Esophagus muscularis mucosa (tissue), 4 donors: ENCODE data around the gene PILRB. TPM values are rescaled to one million over a fixed set of nuclear protein-coding genes. Genes with fewer than 3 reads are reported as not detected.

Source experiments
- DNase-seq: peaks from one replicate; pipeline ENCODE4 v3.0.0-alpha.2; 2017; ENCODE audit errors: extremely low spot score
- H3K27ac ChIP-seq, 4 donors: fragments of 200-600 bp; sonication (generic); replicated peaks in 1 of 4; 1 replicate in 3 of 4; 2 replicates in 1 of 4; pipeline ENCODE4 v1.5.1; 2016 to 2019; ENCODE audit warnings: mild to moderate bottlenecking in 1 of 4
- H3K27me3 ChIP-seq, 4 donors: fragments of 200-600 bp; sonication (generic); one replicate each; pipeline versions ENCODE4 v1.5.1 to v1.6.0; 2016 to 2019
- H3K36me3 ChIP-seq, 4 donors: fragments of 200-600 bp; sonication (generic); one replicate each; pipeline ENCODE4 v1.5.1; 2016 to 2019
- H3K4me1 ChIP-seq, 4 donors: fragments of 200-600 bp; sonication (generic); one replicate each; pipeline ENCODE4 v1.5.1; 2016 to 2019
- H3K4me3 ChIP-seq, 4 donors: fragments of 200-600 bp; sonication (generic); 1 replicate in 2 of 4; 2 replicates in 2 of 4; pipeline ENCODE4 v1.5.1; 2016 to 2019; ENCODE audit warnings: mild to moderate bottlenecking in 4 of 4, moderate library complexity in 1 of 4
- H3K9me3 ChIP-seq, 4 donors: fragments of 200-600 bp; sonication (generic); 1 replicate in 3 of 4; 2 replicates in 1 of 4; pipeline ENCODE4 v1.5.1; 2016 to 2019
- EP300 ChIP-seq: sonication (generic); formaldehyde crosslinking; IDR thresholded peaks from one replicate; pipeline ENCODE4 v1.6.1; 2017; ENCODE audit warnings: antibody characterized with exemption
- POLR2A ChIP-seq: fragments of 450-650 bp; IDR thresholded peaks from one replicate; pipeline ENCODE4 v1.6.1; 2017; ENCODE audit warnings: antibody characterized with exemption, moderate library complexity, mild to moderate bottlenecking, low read depth
- POLR2AphosphoS5 ChIP-seq, 2 donors: sonication (generic); formaldehyde crosslinking; IDR thresholded peaks; one replicate each; pipeline ENCODE4 v1.6.1; 2017; ENCODE audit warnings: antibody characterized with exemption in 2 of 2
- WGBS: methylation state at CpG from one replicate; pipeline ENCODE4 v1.1.5; 2018; 5-methylcytosine and 5-hydroxymethylcytosine counted together
- intact Hi-C: fragments of 100-400 bp; cut with DNase I; formaldehyde crosslinking; loops from one replicate; pipeline ENCODE4 v1.15.1; 2023
- total RNA-seq, 4 donors: library from RNA; depleted of rRNA; stranded (reverse); fragments of >200 nt; gene quantifications; one replicate each; pipeline versions ENCODE4 v1.1.0 to v1.2.1, GENCODE V29; 2016
- TF ChIP-seq, protein P1 (sequence below), 3 experiments: fragments of 200-600 bp in 2 of 3; fragments of 450-650 bp in 1 of 3; sonication (generic) in 2 of 3; IDR thresholded peaks; one replicate each; pipeline ENCODE4 v1.5.1; 2017 to 2019; ENCODE audit warnings: antibody characterized with exemption in 3 of 3, mild to moderate bottlenecking in 2 of 3, moderate library complexity in 1 of 3

The PILRB gene
- total RNA-seq, 4 donors from 2014 or later = 13.5 to 33.6 (median 20.7) TPM

DNA sequence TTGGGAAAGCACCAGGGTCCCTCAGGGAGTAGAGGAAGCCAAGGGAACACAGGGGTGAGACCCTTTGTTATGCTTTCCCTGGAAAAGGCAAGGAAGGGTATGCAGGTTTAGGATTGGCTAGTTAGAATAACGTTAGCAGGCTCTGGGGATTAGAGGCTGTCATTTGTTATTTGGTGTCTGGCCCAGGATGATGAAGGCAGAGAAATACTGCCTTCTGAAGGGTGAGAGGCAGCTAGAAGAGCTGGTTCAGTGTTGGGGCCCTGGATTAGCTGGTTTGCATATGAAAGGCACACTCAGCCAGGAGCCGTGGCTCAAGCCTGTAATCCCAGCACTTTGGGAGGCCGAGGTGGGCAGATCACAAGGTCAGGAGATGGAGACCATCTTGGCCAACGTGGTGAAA is 12.4 kb downstream of the PILRB start:
- H3K4me3 ChIP-seq = no peak overlapping the region
- no peak for DNase-seq
- H3K27me3 ChIP-seq = no peaks in the 10 kb centered on the region
- intact Hi-C loops = no loop called here
- H3K27ac ChIP-seq = peak overlapping the region in 1 of 4 donors; percentile 8
- 17% methylated on average over 4 of the region's 4 CpGs for WGBS
- H3K4me1 ChIP-seq = peaks cover 3 to 19% (median 13%) of the 10 kb centered on the region in 4 donors
- peak in 1 of 2 donors; percentile 13 for TF ChIP-seq POLR2AphosphoS5 (IDR thresholded peaks at IDR 0.05)
- TF ChIP-seq, protein P1, sequence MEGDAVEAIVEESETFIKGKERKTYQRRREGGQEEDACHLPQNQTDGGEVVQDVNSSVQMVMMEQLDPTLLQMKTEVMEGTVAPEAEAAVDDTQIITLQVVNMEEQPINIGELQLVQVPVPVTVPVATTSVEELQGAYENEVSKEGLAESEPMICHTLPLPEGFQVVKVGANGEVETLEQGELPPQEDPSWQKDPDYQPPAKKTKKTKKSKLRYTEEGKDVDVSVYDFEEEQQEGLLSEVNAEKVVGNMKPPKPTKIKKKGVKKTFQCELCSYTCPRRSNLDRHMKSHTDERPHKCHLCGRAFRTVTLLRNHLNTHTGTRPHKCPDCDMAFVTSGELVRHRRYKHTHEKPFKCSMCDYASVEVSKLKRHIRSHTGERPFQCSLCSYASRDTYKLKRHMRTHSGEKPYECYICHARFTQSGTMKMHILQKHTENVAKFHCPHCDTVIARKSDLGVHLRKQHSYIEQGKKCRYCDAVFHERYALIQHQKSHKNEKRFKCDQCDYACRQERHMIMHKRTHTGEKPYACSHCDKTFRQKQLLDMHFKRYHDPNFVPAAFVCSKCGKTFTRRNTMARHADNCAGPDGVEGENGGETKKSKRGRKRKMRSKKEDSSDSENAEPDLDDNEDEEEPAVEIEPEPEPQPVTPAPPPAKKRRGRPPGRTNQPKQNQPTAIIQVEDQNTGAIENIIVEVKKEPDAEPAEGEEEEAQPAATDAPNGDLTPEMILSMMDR (IDR thresholded peaks at IDR 0.05) = no peak
- TF ChIP-seq EP300 = no peak
- no peaks in the 10 kb centered on the region for H3K9me3 ChIP-seq
- H3K36me3 ChIP-seq = peaks cover 0 to 23% (median 13%) of the 10 kb centered on the region in 4 donors

DNA sequence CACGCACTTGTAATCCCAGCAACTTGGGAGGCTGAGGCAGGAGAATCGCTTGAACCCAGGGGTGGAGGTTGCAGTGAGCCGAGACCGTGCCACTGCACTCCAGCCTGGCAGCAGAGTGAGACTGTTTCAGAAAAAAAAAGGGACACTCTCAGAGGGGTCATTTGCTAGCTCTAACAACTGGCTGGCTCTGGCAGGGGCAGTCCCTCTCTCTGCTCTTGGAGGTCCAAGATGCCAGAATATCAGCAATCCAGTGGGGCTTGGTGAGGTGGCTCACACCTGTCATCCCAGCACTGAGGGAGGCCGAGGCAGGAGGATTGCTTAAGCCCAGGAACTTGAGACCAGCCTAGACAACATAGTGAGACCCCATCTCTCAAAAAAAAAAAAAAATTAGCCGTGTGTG is 12.8 kb downstream of the PILRB start:
- peaks cover 0 to 23% (median 13%) of the 10 kb centered on the region in 4 donors for H3K36me3 ChIP-seq
- H3K9me3 ChIP-seq = no peaks in the 10 kb centered on the region
- TF ChIP-seq POLR2AphosphoS5 (IDR thresholded peaks at IDR 0.05) (no peak), POLR2A (no peak), EP300 (no peak)
- TF ChIP-seq, protein P1 (IDR thresholded peaks at IDR 0.05) = no peak
- peaks cover 3 to 19% (median 13%) of the 10 kb centered on the region in 4 donors for H3K4me1 ChIP-seq
- no peaks in the 10 kb centered on the region for H3K27me3 ChIP-seq
- intact Hi-C loops = no loop called here
- WGBS = 85% methylated on average over 6 of the region's 6 CpGs
- DNase-seq = no peak
- H3K27ac ChIP-seq = no peak overlapping the region
- H3K4me3 ChIP-seq = no peak overlapping the region

DNA sequence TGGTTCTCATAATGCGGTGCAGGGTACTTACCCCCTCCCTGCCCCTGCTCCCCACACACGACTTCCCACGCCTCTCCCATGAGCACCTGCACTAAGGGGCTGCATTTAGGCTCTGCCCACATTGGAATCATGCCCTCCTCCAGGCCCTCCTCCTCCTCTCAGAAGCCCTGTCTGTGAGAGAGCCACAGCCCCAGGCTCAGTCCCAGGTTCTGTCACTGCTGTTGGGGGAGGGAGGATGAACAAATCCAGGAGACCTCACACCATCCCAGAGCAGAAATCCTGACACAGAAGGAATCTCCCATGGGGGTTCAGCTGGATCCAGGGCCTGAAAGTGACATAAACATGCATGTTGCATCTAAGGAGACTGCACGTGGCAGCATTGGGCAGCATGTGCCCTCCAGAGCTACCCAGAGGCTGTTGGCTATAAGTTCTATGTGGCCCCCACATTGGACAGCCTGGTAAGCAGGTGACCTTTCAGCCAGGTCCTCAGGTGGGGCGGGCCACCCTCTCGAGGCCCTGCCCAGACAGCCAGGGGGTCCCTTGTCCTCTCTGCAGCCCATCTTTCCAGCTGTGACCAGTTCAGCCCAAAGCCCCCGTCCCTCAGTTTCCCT is 13.7 kb downstream of the PILRB start:
- H3K27me3 ChIP-seq = no peaks in the 10 kb centered on the region
- no peaks in the 10 kb centered on the region for H3K9me3 ChIP-seq
- no peak overlapping the region for H3K4me3 ChIP-seq
- intact Hi-C loops = no loop called here
- DNase-seq = no peak
- peaks cover 3 to 19% (median 13%) of the 10 kb centered on the region in 4 donors for H3K4me1 ChIP-seq
- no peak for TF ChIP-seq EP300
- TF ChIP-seq, protein P1 (IDR thresholded peaks at IDR 0.05) = no peak
- no peak for TF ChIP-seq POLR2A
- no peak for TF ChIP-seq POLR2AphosphoS5 (IDR thresholded peaks at IDR 0.05)
- peaks cover 0 to 20% (median 11%) of the 10 kb centered on the region in 4 donors for H3K36me3 ChIP-seq
- H3K27ac ChIP-seq = no peak overlapping the region
- 72% methylated on average over 7 of the region's 7 CpGs for WGBS

- Histone ChIP-seq H3K4me1 (peaks cover 3 to 19% (median 13%) of the 10 kb centered on the region in 4 donors), H3K9me3 (no peaks in the 10 kb centered on the region), H3K27me3 (no peaks in the 10 kb centered on the region), H3K36me3 (peaks cover 0 to 19% (median 8%) of the 10 kb centered on the region in 4 donors), H3K27ac (peak overlapping the region in 3 of 4 donors; percentile 6 to 48 (median 29)), H3K4me3 (no peak overlapping the region)
- intact Hi-C loops = no loop called here
- TF ChIP-seq, protein P1 (IDR thresholded peaks at IDR 0.05) = no peak
- TF ChIP-seq POLR2AphosphoS5 (IDR thresholded peaks at IDR 0.05) = peak in 1 of 2 donors; percentile 8
- DNase-seq = no peak
- 65% methylated on average over 3 of the region's 8 CpGs for WGBS
Measured at GRCh38 chr7:100372256-100372655, 14.3 kb downstream of the PILRB start.

- Histone ChIP-seq H3K27me3 (no peaks in the 10 kb centered on the region), H3K9me3 (no peaks in the 10 kb centered on the region), H3K27ac (peak overlapping the region in 3 of 4 donors; percentile 6 to 48 (median 29)), H3K4me1 (peaks cover 3 to 19% (median 13%) of the 10 kb centered on the region in 4 donors), H3K4me3 (no peak overlapping the region), H3K36me3 (peaks cover 0 to 14% (median 4%) of the 10 kb centered on the region in 4 donors)
- no peak for DNase-seq
- intact Hi-C loops = no loop called here
- no CpG with 5 or more reads among the region's 6 CpGs for WGBS
- TF ChIP-seq, protein P1 (IDR thresholded peaks at IDR 0.05) = no peak
- no peak for TF ChIP-seq POLR2A
- TF ChIP-seq EP300 = no peak
- TF ChIP-seq POLR2AphosphoS5 (IDR thresholded peaks at IDR 0.05) = no peak
Measured at GRCh38 chr7:100372694-100373093, 14.8 kb downstream of the PILRB start.
